GM18907 (cell line): ENCODE results near the gene NGRN.
"Not testable (repeated sequence)": the region's sequence is repeated elsewhere in the genome, so short reads cannot be mapped to it uniquely, and the experiment has no call there.

Experiments used
- ATAC-seq: cut with Tn5 transposase; IDR thresholded peaks from one replicate; pipeline ENCODE4 v1.9.1; 2021; ENCODE audit warnings: mild to moderate bottlenecking, moderate library complexity; ENCODE audit not compliant: unreplicated experiment

NGRN gene

DNA sequence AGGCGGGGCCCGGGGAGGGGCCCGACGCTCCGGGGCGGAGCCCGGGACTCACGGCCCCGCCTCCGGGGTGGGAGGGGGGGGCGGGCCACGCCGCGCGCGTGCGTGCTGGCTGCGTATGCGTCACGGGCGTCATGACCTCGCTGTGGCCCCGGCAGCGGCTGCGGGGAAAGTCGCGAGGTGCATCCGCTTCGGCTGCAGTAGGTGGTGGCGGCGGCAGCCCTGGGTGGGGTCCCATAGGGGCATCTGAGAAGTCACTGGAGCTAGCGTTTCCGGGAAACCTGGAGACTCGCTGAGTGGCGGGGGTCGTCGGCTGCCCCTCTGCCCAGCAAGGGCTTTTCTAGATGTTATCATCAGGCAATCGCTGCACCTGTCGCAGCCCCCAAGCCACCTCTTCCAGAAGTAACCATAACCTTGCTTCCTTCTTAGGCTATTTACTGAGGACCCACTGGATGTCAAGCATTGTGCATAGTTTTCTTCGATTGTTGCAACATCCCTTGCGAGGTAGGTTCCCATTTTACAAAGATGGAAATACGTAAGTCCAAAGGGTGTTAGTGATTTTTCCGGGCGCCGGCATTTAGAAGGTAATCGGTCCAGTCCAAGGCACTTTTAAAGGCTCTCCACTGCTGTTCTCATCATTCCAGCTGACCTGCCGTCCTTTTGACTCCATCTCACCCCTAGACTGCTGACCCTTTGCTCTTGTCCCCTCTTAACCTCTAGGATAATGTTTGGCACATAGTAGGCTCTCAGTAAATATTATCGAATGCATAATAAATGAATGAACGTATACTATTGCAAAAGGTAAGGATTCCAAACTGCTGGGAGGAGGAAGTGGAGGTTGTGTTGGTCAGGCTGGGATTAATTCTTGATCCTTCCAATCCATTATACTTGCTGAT, 31.1 kb upstream of the NGRN start, which contains the start of gene GDPGP1:
Gene GDPGP1, plus strand, starts transcription at position 114 of the 893 bp plus-strand sequence. CDS start 6,700 bp downstream, outside the sequence.
- peak; percentile 74 for ATAC-seq

DNA sequence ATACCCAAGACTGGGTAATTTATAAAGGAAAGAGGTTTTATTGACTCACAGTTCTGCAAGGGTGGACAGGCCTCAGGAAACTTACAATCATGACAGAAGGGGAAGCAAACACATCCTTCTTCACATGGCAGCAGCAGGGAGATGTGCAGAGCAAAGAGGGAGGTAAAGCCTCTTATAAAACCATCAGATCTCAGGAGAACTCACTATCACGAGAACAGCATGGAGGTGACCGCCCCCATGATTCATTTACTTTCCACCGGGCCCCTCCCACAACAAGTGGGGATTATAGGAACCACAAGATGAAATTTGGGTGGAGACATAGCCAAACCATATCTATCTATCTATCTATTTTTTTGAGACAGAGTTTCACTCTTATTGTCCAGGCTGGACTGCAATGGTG, 26.1 kb upstream of the NGRN start:
- ATAC-seq = no peak

DNA sequence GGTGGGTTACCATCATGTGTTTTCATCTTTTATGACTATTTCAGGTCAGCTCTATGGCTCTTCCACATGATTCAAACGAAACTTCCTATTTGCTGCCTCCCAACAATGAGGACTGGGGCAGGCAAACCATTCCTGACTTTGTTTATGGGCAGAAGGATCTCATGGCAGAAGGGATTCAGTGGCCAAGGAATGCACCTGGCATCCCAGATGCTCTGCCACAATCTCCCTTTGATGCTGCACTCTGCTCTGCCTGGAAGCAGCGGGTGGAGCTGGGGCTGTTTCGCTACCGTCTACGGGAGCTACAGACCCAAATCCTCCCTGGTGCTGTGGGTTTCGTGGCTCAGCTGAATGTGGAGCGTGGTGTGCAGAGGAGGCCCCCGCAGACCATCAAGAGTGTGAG, 24.6 kb upstream of the NGRN start:
- ATAC-seq = no peak

DNA sequence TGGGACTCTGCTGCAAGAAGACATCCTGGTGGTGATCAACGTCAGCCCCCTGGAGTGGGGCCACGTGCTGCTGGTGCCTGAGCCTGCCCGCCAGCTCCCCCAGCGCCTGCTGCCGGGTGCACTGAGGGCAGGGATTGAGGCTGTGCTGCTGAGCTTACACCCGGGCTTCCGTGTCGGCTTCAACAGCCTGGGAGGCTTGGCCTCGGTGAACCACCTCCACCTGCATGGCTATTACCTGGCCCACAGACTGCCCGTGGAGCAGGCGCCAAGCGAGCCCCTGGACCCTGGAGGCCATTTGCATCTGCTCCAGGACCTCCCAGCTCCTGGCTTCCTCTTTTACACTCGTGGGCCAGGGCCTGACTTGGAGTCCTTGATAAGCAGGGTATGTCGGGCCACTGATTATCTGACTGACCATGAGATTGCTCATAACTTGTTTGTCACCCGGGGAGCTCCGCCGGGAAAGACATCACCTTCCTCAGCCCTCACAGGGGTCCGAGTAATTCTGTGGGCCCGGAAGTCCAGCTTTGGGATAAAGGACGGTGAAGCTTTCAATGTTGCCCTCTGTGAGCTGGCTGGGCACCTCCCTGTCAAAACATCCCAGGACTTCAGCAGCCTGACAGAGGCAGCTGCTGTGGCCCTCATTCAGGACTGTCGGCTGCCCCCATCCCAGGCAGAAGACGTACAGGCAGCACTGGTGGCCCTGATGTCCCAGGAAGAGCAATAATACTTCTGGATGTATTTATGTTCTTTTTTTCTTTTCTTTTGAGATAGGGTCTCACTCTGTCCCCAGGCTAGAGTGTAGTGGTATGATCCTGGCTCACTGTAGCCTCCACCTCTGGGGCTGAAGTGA, 23.9 kb upstream of the NGRN start:
- no peak for ATAC-seq

DNA sequence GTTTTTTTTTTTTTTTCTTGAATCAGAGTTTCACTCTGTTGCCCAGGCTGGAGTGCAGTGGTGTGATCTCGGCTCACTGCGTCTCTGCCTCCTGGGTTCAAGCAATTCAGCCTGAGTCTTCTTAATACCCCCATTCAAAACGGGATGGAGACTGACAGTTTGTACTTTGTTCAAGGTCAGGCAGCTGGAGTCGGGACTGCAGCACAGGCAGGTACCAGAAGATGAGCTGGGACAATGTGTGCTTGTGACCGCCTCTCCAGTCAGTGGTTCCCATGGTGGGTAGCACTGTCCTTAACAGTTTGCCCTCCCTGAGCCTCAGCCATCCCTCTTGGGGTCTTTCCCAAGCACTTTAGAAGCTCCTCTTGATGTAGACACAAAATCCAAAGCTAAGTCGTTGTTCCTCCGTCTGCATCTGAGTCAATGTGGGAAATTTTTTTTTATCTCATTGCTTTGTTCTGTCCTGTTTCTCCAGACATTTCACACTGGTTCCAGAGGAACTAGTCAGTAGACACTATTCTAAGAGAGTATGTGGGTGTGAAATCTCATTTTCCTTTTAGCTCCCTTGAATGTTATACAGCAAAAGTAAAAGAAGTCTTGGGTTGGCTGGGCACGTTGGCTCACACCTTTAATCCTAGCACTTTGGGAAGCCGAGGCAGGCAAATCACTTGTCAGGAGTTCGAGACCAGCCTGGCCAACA, 21.4 kb upstream of the NGRN start:
- ATAC-seq = no peak

DNA sequence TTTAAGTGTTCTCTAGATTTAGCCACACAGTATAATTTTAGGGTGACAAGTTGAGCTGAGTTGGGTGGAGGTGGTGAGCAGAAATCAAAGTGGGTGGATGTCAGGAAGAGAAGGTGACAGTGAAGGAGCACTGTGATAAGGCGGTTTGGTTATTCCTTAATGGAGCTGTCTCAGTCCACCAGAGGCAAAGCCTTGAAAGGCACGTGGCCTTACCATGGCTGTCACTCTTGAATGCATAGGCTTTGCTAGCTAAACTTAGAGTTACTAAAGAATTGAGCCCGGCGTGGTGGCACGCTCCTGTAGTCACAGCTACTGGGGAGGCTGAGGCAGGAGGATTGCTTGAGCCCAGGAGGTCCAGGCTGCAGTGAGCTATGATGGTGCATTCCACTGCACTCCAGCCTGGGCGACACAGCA, 16.7 kb upstream of the NGRN start:
- no peak for ATAC-seq

DNA sequence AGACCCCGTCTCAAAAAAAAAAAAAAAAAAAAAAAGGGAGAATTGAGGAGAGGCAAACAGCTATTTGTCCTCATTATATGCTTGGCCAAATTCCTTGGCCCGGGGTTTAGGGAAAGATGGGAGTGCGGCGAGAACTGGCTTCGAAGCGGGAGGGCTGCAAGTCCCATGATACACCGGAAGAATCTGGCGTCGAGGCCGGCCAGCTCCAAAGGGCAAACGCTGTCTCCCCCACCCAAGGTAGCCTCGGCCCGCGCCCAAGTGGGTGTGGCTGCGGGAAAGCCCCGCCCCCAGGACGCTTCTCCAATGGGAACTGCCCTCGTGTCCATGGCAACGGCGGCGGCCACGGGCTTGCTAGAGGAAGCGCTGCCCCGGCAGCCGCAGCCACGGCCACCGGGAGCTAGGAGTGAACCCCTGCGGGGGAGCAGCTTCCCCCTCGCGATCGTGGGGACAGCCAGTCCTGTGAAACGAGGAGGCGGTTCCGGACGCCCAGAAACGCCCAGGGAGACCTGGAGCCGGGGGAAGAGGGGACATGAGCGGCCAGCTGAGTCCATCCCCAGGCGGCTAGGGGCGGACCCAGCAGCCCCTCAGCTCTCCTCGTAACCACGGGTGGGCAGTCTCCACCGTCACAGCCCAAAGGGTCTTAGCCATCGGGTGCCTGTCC, 16.1 kb upstream of the NGRN start, which contains the start of gene TTLL13:
Gene TTLL13, plus strand, starts transcription at position 354 of the 661 bp plus-strand sequence. CDS start 1,075 bp downstream, outside the sequence.
- no peak for ATAC-seq

DNA sequence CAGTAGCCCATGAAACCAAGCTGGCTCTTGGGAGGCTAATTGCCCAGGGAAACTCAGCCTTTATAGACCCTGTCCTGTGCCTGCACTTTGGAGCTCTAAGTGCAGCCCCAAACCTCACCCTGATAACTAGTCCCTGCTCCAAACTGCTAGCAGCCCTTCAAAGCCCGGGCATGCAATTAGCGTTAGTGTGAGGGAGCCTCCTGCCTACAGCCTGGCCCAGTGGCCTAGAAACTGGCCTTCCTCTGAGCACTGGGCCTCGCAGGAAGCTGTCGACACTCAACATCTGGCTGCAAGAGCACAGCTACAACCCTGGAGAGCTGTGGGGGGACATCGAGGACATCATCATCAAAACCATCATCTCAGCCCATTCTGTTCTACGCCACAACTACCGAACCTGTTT, 7.7 kb upstream of the NGRN start:
- no peak for ATAC-seq

DNA sequence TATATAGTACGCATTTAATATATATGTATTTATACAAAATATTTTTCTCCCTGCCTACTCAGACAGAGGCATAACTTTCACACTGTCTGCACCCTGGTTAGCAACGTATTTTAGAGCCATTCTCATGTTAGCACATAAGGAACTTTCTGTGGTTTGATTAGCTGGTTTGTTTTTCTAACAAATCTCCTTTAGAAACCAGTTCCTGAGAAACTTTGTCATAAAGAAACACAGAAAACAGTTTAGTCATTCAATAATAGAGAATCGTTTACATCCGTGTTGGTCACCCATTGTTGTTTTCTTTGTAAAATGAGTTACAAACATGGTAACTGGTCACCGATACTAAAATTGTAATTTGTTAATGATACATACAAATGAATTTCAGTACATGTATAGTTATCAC, 5.9 kb upstream of the NGRN start:
- peak; percentile 68 for ATAC-seq

DNA sequence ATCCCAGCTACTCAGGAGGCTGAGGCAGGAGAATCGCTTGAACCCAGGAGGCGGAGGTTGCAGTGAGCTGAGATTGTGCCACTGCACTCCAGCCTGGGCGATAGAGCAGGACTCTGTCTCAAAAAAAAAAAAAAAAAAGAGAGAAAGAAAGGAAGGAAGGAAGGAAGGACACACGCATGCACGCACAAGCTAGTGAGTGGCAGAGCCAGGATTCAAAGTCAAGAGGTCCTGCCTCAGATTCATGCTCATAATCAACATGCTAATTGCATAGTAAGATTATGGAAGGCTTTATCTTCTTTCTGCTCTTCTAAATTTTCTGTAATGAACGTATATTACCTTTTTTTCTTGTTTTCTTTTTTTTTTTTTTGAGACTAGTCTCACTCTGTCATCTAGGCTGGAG, 4.7 kb upstream of the NGRN start:
- ATAC-seq = not testable (repeated sequence)

DNA sequence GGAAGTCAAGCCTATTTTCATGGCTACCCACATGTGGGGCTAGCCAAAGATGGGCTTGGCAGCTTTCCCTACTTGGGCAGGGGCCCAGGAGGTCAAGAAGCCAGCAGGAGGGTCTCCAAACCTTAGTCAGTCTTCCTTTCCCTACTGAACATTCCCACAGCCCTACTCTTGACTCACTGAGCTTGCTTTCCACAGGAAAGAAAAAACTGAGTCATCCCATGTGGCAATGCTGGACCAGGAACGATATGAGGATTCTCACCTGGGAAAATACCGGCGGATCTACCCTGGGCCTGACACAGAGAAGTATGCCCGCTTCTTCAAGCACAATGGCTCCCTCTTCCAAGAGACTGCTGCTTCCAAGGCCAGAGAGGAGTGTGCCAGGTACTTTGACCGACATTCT, 3.7 kb upstream of the NGRN start:
- ATAC-seq = no peak

DNA sequence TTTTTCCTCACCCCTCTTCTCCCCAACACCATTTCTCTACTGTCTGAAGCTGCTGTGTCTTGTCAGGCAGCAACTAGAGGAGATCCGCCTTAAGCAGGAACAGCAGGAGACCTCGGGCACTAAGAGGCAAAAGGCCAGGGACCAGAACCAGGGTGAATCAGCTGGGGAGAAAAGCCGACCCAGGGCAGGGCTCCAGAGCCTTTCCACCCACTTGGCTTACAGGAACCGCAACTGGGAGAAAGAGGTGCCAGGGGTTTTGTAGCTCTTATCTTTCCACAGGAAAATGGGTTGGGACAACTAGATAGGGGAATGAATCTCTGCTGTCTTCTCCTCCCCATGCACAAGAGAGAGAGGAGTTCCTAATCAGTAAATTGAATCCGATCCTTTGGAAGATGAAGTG, 3.0 kb upstream of the NGRN start:
- no peak for ATAC-seq

DNA sequence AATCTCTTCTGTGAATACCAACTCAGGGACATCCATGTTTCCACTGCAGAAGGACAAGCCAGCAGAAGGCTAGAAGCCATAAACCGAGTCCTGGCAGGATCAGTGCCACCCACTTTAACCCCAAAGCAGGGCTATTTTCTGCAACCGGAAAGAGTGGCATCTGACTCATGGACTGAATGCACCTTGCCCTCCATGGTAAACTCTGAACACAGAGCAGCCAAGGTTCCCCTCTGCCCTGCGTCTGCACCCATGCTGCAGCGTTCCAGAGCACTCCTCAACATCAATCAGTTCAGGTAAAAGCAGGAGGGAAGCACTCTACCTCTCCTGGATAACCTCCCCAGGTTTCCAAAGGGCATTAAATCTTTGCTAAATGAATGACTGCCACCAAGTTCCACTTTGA, 801 bp upstream of the NGRN start:
- ATAC-seq = no peak

DNA sequence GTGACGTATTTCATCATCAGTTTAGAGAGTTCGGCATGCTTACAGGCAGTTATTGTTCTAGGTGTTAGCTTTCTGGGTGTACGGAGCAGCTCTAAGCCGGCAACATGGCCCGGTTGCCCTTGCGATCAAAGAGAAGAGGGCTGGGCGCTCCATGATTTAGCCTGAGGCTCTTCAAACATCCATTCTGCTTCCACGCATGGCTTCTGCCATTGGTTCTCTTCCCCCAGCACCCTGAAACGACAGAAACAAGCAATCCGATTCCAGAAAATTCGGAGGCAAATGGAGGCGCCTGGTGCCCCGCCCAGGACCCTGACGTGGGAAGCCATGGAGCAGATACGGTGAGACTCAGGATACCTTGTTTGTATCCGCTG, 574 bp downstream of the NGRN start:
- ATAC-seq = peak; percentile 1

DNA sequence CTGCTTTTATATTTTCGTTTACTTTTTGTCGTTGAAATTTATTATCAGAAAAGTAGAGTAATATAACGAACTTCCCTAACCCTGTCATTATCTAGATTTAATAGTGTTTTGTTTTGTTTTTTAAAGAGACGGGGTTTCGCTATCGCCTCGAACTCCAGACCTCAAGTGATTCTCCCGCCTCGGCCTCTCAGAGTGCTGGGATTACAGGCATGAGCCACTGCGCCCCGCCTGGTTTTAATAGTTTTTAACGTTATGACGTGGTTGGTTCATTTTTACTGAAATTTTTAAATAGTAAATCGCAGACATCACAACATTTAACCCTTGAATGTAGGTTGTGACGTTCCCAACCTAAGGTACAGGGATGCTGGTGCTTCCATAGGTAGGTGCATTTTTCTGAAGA, 1.0 kb downstream of the NGRN start:
- ATAC-seq = no peak

DNA sequence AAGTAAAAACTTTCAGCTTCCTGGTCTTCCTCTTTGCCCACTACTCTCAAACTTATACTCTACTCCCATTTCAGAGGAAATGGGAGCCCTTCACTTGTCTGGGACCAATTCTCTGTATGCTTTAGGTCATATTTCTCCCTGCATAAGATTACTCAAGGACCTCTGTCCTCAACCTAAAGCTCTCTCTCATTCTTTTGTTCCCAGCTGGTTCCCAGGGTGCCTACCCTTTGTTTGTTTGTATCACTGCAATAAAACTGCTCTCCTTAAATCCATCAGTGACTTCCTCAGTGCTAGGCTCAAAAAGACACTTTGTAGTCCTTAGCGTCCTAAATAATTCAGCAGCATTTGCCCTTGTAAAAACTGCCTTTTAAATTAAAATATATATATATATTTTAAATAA, 2.9 kb downstream of the NGRN start:
- ATAC-seq = no peak

DNA sequence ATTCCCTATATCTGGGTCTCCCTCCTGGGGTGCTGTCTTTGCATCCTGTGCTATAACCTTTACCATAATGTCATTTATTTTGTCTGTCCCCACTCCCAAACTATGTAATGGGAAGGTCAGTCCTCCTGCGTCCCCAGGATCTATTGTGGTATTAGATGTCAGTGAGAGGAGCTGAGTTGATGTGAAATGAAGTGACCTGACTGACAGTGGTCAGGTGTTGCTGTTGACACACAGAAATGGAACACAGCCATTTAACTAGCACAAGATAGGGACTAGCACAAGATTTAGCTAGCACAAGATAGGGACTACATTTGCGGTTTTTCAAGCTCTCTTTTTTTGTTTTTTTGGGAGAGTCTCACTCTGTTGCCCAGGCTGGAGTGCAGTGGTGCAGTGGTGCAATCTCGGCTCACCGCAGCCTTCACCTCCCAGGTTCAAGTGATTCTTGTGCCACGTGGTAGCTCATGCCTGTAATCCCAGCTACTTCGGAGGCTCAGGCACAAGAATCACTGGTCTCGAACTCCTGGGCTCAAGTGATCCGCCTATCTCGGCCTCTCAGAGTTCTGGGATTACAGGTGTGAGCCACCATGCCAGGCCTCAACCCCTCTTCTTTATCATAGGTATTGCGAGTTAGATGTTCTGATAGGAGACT, 5.2 kb downstream of the NGRN start:
- ATAC-seq = no peak

DNA sequence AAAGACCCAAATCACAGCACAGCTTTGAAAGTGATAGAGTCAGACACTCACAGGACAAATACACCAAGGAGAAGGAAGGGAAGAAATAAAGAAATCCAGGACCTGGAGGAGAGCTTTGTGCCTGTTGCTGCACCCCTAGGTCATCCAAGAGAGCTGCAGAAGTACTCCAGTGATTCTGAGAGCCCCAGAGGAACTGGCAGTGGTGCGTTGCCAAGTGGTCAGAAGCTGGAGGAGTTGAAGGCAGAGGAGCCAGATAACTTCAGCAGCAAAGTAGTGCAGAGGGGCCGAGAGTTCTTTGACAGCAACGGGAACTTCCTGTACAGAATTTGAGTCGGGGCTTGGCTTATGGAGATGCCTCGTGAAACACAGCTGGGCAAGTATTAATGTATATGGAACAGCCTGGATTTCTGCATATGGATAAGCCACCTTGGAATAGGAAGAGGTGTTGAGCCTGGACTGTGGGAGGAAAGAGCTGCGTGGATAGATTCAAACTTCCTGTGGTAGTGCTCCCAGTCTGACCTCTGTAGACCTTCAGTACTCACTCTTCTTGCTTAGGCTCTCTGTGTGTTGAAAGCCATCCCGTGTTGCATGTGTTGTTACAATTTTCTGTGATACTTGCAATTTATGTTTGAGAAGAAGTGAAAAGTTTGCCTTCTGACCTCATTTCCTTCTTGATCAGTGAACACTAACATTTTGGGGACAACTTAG, 6.1 kb downstream of the NGRN start:
- ATAC-seq = no peak

DNA sequence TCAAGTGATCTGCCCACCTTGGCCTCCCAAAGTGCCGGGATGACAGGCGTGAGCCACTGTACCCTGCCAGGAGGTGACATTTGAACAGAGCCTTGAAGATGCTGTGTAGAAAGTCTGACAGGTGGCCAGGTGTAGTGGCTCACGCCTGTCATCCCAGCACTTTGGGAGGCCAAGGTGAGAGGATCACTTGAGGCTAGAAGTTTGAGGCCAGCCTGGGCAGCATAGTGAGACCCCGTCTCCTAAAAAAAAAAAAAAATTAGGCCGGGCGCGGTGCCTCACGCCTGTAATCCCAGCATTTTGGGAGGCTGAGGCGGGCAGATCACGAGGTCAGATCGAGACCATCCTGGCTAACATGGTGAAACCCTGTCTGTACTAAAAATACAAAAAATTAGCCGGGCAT, 13.0 kb downstream of the NGRN start:
- not testable (repeated sequence) for ATAC-seq

DNA sequence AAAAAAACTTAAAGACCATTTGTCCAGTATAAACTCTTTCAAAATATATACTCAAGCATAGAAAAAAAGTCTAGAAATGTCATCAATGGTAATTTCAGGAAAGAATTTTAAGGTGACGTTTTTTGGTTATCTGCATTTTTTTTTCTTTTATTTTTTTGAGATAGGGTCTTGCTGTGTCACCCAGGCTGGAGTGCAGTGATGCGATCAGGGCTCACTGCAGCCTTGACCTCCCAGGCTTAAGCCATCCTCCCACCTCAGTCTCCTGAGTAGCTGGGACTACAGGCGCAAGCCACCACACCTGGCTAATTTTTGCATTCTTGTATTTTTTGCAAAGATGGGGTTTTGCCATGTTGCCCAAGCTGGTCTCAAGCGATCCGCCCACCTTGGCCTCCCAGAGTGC, 15.3 kb downstream of the NGRN start:
- ATAC-seq = not testable (repeated sequence)
